ENCODE measurements around the gene BACH2.

Gene BACH2

DNA sequence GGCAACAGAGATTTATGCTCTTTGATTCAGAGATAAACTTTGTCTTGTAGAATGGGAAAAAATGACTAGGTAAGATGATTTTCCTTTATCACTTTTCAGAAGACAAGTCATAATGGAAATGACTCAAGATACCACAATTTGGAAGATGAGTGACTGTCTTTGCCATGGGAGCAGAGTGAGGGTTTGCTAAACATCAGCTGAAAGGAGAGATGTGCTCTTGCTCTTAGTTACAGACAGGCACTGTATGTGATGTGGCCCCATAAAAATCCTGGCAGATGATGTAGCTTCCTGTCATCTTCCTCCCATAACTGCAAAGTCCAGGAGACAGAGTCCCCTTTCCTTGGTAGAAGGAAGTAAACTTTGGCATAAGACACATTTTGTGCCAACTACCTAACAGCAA is 47.6 kb downstream of the BACH2 start:
- ATAC-seq: peak; percentile 65
- Mint-ChIP-seq H3K9me3 (no peaks in the 10 kb centered on the region), H3K4me1 (peaks cover 41% of the 10 kb centered on the region), H3K4me3 (no peak overlapping the region), H3K36me3 (peaks cover 20% of the 10 kb centered on the region), H3K27ac (peak overlapping the region; percentile 80), H3K27me3 (no peaks in the 10 kb centered on the region)

DNA sequence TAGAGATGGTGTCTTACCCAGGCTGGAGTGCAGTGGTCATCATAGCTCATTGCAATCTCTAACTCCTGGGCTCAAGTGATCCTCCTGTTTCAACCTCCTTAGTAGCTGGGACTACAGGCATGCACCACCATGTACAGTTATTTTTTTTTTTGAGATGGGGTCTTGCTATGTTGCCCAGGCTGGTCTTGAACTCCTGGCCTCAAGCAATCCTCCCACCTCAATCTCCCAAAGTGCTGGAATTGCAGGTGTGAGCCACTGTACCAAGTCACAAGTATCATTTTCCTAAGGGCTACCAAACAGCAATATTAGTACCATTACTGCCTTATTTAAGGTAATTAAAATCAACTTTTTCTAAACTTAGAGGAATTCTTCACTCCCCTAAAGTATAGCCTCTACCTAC is 49.4 kb downstream of the BACH2 start:
- Mint-ChIP-seq H3K4me1 (peaks cover 33% of the 10 kb centered on the region), H3K9me3 (no peaks in the 10 kb centered on the region), H3K36me3 (peaks cover 20% of the 10 kb centered on the region), H3K27me3 (no peaks in the 10 kb centered on the region), H3K4me3 (no peak overlapping the region), H3K27ac (peak overlapping the region; percentile 80)
- ATAC-seq: no peak

DNA sequence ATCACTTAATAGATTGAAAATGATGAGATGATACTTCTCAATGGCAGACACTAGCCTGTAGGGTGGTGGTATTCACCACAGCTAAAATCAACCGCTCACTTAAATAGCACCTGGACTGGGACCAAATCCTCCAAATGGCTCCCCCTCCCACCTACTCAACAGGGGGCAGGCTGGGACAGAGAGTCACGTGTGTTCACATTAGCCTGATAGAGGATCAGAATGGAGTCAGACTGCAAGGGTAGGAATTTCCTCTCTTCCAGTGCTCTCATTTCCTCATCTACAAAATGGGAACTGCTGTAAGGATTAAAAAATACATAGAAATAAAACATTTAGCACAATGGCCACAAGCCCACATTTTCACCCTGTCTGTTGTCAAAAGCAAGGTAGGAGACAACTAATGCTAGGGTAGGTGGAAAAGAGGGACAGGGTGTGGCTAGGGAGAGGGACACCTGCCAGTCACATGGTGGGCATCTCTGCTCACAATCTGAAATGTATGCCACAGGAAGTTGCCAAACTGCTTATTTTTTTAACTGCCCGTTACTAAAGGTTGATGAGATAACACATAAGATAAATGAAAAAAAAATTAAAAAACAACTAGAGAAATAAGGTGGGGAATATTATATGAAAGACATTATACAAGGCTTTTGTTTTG is 55.3 kb downstream of the BACH2 start:
- Mint-ChIP-seq H3K4me3 (no peak overlapping the region), H3K27me3 (no peaks in the 10 kb centered on the region), H3K4me1 (peaks cover 28% of the 10 kb centered on the region), H3K9me3 (no peaks in the 10 kb centered on the region), H3K27ac (no peak overlapping the region), H3K36me3 (peaks cover 7% of the 10 kb centered on the region)
- no peak for ATAC-seq

- Mint-ChIP-seq H3K27ac (peak overlapping the region; percentile 72), H3K4me3 (no peak overlapping the region), H3K27me3 (no peaks in the 10 kb centered on the region), H3K36me3 (peaks cover 7% of the 10 kb centered on the region), H3K9me3 (no peaks in the 10 kb centered on the region), H3K4me1 (peaks cover 33% of the 10 kb centered on the region)
- ATAC-seq: peak; percentile 8
Observed at GRCh38 chr6:90238496-90239266, 58.0 kb downstream of the BACH2 start.

DNA sequence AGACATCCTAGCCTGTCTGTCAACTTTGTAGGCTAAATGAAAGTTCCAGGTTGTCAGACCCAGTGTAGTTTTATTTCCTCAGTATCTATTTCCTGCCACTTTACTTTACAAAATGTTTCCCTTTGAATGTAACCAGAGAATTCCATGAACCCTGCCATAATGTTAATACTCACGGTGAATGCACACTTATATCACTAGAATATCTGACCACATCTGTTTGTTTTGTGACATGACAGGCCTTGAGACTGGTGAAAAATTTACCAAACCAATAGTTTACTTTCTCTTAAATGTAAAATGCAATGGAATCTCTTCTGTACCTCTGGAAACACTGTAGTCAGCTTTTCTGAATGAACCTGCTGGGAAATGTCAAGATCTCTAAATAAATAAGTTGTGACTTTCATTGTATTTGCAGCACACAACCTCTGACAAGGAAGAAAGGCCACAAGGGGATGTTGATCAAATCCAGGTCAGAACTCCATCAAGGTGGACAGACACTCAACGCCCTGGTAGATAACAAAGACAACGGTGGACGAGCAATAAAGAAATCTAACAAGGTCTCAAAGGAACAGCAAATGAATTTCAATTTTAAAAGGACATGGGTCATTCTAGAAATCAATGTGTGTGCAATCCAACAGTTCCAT is 59.2 kb downstream of the BACH2 start:
- no peak overlapping the region for H3K4me3 Mint-ChIP-seq
- H3K36me3 Mint-ChIP-seq: peaks cover 7% of the 10 kb centered on the region
- no peaks in the 10 kb centered on the region for H3K27me3 Mint-ChIP-seq
- H3K27ac Mint-ChIP-seq: peak overlapping the region; percentile 16
- no peaks in the 10 kb centered on the region for H3K9me3 Mint-ChIP-seq
- peaks cover 37% of the 10 kb centered on the region for H3K4me1 Mint-ChIP-seq
- no peak for ATAC-seq

- H3K4me1 Mint-ChIP-seq: peaks cover 36% of the 10 kb centered on the region
- H3K27ac Mint-ChIP-seq: no peak overlapping the region
- peaks cover 7% of the 10 kb centered on the region for H3K36me3 Mint-ChIP-seq
- H3K9me3 Mint-ChIP-seq: no peaks in the 10 kb centered on the region
- no peaks in the 10 kb centered on the region for H3K27me3 Mint-ChIP-seq
- no peak overlapping the region for H3K4me3 Mint-ChIP-seq
- ATAC-seq: peak; percentile 48
Observed at GRCh38 chr6:90233994-90234393, 62.6 kb downstream of the BACH2 start.

- no peak for ATAC-seq
- Mint-ChIP-seq H3K27ac (no peak overlapping the region), H3K27me3 (no peaks in the 10 kb centered on the region), H3K4me1 (peaks cover 31% of the 10 kb centered on the region), H3K9me3 (no peaks in the 10 kb centered on the region), H3K4me3 (no peak overlapping the region), H3K36me3 (peaks cover 7% of the 10 kb centered on the region)
Observed at GRCh38 chr6:90233213-90233612, 63.4 kb downstream of the BACH2 start.

DNA sequence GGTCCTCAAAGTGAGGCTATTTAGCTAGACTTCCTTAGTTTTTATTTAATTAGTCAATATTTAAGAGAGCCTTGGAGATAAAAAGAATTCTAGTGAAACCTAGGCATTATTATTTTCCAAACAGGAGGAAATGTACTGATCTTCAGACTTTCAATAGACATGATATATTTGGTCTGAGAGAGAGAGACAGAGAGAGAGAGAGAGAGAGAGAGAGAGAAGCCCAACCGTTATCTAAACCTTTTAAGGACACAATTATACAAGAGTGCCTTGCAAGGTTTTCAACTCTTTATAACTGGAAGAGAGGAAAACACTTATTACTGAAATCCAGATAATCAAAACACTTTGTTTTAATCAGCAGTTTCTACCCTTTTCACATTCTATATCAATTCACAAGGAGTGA is 64.8 kb downstream of the BACH2 start:
- H3K27ac Mint-ChIP-seq: peak overlapping the region; percentile 14
- peaks cover 39% of the 10 kb centered on the region for H3K4me1 Mint-ChIP-seq
- no peak overlapping the region for H3K4me3 Mint-ChIP-seq
- no peak for ATAC-seq
- H3K27me3 Mint-ChIP-seq: no peaks in the 10 kb centered on the region
- H3K36me3 Mint-ChIP-seq: no peaks in the 10 kb centered on the region
- H3K9me3 Mint-ChIP-seq: no peaks in the 10 kb centered on the region

- no peaks in the 10 kb centered on the region for H3K36me3 Mint-ChIP-seq
- peaks cover 39% of the 10 kb centered on the region for H3K4me1 Mint-ChIP-seq
- no peak overlapping the region for H3K4me3 Mint-ChIP-seq
- H3K27ac Mint-ChIP-seq: no peak overlapping the region
- no peaks in the 10 kb centered on the region for H3K27me3 Mint-ChIP-seq
- no peak for ATAC-seq
- no peaks in the 10 kb centered on the region for H3K9me3 Mint-ChIP-seq
Observed at GRCh38 chr6:90231308-90231707, 65.3 kb downstream of the BACH2 start.

- Mint-ChIP-seq H3K4me1 (peaks cover 34% of the 10 kb centered on the region), H3K4me3 (no peak overlapping the region), H3K27ac (peak overlapping the region; percentile 53), H3K27me3 (no peaks in the 10 kb centered on the region), H3K36me3 (no peaks in the 10 kb centered on the region), H3K9me3 (no peaks in the 10 kb centered on the region)
- no peak for ATAC-seq
Observed at GRCh38 chr6:90230548-90231215, 66.0 kb downstream of the BACH2 start.

GRCh38 chr6:90229331-90230010 is 67.2 kb downstream of the BACH2 start:
- H3K4me3 Mint-ChIP-seq: no peak overlapping the region

DNA sequence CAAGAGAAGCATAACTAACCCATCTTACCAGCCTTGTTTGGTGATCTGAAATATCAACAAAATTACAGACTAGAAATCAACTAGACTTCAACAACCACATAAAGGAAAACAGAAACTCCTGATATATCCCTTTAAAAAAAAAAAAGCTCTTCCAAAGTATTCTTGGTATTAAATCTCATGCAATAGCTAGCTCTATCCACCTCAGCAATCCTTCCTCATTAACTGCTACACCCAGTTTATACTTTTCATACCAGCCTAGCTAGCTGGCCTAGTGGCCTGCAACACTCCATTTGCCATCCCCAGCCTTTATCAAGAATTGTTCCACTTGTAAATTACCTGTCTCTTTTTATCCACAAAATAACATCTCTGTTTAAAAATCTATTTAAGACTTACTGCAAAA is 69.0 kb downstream of the BACH2 start:
- Mint-ChIP-seq H3K9me3 (peaks cover 3% of the 10 kb centered on the region), H3K27me3 (no peaks in the 10 kb centered on the region), H3K27ac (peak overlapping the region; percentile 56), H3K4me3 (no peak overlapping the region), H3K36me3 (peaks cover 7% of the 10 kb centered on the region), H3K4me1 (peaks cover 35% of the 10 kb centered on the region)
- ATAC-seq: no peak

More at GRCh38 chr6:90229331-90230010, 67.2 kb downstream of the BACH2 start:
- H3K9me3 Mint-ChIP-seq: no peaks in the 10 kb centered on the region
- no peak for ATAC-seq
- no peaks in the 10 kb centered on the region for H3K27me3 Mint-ChIP-seq
- H3K36me3 Mint-ChIP-seq: no peaks in the 10 kb centered on the region
- peaks cover 34% of the 10 kb centered on the region for H3K4me1 Mint-ChIP-seq
- H3K27ac Mint-ChIP-seq: no peak overlapping the region

DNA sequence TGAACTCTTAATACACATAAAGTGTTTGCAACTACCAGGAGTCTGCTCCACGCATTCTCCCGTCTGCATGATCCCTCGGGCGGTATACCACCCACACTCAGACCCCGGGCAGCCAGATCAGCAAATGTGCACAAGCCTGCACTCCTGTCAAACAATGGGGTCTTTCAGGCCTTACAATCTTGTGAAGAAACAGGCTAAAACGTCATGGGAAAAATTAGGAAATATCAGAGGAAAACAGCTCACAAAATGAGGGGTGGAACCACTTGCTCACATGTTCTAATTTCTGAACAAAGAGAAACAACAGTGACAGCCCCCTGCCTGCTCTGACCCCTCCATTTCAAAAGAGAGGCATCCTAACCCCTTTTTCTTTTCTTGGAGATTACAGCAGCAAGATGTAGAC is 69.4 kb downstream of the BACH2 start:
- Mint-ChIP-seq H3K27ac (peak overlapping the region; percentile 56), H3K36me3 (peaks cover 9% of the 10 kb centered on the region), H3K4me3 (no peak overlapping the region), H3K27me3 (no peaks in the 10 kb centered on the region), H3K4me1 (peaks cover 35% of the 10 kb centered on the region), H3K9me3 (peaks cover 5% of the 10 kb centered on the region)
- ATAC-seq: no peak

GRCh38 chr6:90226257-90226656 is 70.4 kb downstream of the BACH2 start:
- Mint-ChIP-seq H3K4me3 (no peak overlapping the region), H3K4me1 (peaks cover 36% of the 10 kb centered on the region), H3K36me3 (peaks cover 9% of the 10 kb centered on the region), H3K27ac (peak overlapping the region; percentile 53), H3K9me3 (peaks cover 5% of the 10 kb centered on the region), H3K27me3 (no peaks in the 10 kb centered on the region)
- no peak for ATAC-seq

GRCh38 chr6:90224196-90224595 is 72.4 kb downstream of the BACH2 start:
- Mint-ChIP-seq H3K27me3 (no peaks in the 10 kb centered on the region), H3K4me1 (peaks cover 31% of the 10 kb centered on the region), H3K9me3 (peaks cover 5% of the 10 kb centered on the region), H3K27ac (no peak overlapping the region), H3K4me3 (no peak overlapping the region), H3K36me3 (peaks cover 9% of the 10 kb centered on the region)
- ATAC-seq: no peak

Data from stimulated activated memory B cell treated with anti-CD40 and anti-IgM and Interleukin-4, amounts not matched to agents 10 μg/mL and 1 μg/mL and 100 μg/mL, for 72 hours (primary cell).